Tongue (tissue), 2 donors: Measurements from ENCODE around the gene COMMD10. TPM values are rescaled to one million over a fixed set of nuclear protein-coding genes. Genes with fewer than 3 reads are reported as not detected.
"Not testable (repeated sequence)": the region's sequence is repeated elsewhere in the genome, so short reads cannot be mapped to it uniquely, and the experiment has no call there.

Source experiments
- DNase-seq: peaks from one replicate; pipeline ENCODE4 v3.0.0-alpha.2; 2015
- total RNA-seq: library from RNA; depleted of rRNA; stranded (reverse); fragments of >200 nt; gene quantifications from one replicate; pipeline ENCODE4 v1.2.3, GENCODE V29; 2014

The COMMD10 gene
- 47.9 TPM for total RNA-seq

DNA sequence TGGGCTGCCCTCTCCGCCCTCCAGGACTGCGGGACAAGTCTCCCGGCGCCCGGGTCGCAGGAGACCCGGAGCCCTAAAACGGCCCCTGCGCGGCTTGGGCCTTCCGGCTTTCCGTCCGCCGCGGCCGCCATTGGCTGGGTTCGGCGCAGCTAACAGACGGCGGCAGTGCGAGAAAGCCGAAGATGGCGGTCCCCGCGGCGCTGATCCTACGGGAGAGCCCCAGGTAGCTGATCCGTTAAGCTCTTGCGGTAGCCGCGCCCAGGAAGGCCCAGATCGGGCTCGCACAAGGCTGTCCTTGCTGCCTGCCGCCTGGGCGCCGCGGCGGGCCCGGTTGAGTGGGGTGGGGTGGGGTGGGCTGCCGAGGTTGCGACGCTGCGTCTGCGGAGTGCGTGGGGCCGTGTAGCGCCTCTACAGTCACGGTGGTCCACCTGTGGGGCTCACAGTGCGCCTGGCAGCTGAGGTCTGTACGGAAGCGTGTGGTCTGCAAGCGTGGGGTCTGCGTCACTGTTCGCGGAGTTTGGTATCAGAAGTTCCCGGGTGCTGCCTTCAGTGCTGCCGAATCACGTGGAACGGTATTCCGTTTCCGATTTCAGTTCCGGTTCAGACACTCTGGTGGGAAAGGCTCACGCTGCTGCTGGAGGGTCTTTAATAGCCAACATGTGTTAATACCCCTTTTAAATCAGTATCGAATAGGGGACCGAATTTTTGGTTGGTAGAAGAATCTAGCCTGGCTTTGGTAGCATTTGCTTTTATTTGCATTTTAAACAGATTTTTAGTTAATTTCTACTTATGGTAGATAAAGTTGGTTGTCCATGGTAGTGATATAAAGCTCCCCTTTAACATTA is at the start of gene COMMD10:
TSS of gene COMMD10 (plus strand) at position 155 of the 845 bp plus-strand sequence.
- peak; percentile 92 for DNase-seq

DNA sequence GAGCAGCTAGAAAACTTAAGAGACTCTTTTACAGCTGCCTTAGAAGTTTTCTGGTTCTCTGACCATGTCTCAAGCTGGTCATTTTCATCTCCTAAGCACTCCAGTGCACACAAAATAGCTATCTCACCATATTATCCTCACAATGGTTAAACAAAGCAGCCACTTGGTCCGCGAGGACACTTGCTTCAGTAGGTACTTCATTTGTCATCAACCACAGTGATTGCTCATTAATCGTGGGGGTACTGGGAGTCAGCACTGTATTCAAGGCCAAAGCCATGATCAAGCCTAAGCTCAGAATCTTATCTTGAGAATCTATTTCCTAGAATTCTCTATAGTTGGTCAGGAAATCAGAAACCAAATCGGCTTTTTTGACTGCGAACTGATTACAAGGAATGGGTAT is 49.7 kb upstream of the COMMD10 start:
- no peak for DNase-seq

DNA sequence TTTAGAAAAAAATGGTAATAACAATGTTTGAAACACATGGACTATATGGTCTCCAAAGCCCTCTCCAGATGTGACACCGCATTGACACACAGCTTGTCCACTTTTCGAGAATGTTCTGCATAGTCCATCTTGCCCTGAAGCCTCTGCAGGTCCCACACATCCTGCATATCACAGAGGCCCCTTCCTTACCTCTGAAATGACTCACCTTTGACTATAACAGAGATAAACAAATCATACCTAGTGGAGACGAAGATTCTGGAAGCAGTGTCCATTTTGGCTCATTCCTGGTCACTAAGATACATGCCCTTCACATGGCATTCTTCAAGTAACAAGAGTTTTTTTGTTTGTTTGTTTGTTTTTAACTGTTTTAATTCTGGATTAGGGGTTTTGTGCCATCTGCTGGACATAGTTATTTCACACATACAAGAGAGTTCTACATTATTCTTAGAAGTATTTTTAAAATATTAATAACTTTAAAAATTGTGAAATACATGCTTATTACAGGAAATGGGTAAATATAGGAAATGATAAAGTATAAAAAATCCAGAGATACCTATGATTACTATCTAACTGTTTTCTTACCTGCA is 47.5 kb upstream of the COMMD10 start:
- no peak for DNase-seq

DNA sequence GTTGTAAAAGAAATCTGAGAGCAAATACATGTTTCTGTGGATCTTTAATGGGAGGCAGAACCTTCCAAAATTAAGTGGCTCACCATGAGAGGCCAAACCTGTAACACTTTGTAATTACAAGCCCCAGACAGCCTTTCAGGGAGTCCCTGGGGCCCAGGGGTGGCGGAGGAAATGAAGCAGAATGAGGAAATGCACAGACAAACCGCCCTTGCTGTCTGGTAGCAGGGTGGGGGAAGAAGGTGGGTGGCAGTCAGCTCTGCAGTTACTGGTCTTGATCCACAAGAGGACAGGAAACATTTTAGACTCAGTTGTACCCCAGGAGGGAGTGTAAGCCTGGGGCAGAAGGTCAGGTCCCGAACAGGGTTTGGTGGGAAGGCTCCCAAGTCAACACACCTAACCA is 46.0 kb upstream of the COMMD10 start:
- DNase-seq: no peak

DNA sequence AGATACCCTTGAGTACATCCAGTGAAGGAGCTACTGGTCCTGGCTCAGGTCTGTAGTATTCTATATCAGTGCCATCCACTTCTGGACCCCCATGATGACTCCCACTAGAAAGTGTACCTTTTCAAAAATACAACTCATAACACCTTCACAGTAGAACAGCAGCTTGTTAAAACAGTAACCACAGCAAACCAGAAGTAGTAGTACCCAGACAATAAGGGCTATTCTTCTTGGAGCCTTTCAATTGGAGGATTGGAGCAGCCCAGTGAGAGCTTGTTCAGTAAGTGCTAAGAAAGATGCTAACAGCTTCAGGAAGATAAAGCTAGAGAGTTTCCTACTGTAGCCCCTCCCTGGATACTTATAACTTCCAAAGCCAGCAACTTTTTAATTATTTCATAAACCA is 42.5 kb upstream of the COMMD10 start:
- no peak for DNase-seq

DNA sequence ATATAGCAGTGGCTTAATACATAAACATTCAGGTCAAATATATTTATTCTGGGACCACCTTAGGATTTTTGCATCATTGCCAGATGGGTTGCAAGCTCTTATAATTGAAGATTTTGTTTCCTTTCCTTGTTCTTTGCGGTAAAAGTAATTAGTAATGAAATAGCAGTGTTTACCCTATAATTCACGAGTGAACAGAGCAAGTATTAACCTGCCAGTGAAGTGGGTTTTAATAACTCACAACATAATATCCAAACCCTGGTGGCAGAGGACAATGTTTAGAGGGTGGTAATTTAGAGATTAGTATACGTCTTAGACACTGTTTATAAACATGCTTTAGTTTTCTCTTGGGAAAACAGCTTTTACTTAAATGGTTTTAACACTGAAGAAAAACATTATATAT is 40.8 kb upstream of the COMMD10 start:
- no peak for DNase-seq

DNA sequence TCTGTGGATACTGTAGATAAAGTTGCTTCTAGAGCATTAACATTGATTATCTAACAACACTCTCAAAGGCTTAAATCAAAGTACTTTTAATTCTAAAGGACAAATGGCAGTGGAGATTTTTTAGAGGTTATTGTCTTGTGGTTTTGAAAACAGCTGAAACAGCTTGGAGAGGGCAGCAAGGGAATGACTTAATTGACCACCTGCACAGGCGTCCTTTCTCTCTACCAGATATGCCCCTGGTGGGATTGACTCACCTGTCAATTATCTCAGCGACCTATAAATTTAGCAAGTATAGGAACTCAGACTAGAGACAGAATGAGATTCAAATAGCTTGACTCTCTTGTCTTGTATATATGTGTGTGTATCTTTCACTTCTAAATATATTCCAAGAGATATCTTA is 39.0 kb upstream of the COMMD10 start:
- DNase-seq: no peak

DNA sequence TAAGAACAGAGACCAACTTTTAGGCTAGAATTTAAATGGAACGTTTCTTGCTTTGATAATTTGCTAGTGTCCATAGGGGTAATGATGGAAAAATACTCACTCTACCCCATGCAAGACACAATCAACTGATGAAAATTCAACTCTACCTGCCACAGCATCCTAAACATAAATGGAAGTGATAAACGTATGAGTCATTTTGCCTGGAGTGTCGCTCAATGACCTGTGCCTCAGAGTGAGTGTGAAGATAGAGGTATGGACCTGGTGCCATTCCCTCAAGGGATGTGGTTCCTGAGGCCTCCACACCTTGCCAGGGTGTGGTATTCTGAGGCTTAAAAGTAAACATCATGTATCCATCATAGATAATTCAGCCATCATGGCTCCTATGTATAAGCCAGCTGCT is 38.6 kb upstream of the COMMD10 start:
- no peak for DNase-seq

DNA sequence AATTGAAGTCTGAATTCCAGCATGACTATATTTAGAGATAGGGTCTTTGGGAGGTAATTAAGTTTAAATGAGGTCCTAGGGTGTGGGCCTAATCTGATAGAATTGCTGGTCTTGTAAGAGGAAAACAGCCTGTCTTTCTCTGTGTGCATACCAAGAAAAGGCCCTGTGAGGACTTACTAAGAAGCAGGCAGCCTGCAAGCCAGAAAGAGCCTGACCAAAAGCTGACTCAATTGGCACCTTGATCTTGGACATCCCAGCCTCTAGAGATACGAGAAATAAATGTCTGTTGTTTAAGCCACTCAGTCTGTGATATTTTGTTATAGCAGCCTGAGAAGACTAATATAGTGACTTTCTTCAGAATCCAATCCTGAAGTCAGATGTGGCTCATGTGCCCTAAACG is 38.0 kb upstream of the COMMD10 start:
- no peak for DNase-seq

DNA sequence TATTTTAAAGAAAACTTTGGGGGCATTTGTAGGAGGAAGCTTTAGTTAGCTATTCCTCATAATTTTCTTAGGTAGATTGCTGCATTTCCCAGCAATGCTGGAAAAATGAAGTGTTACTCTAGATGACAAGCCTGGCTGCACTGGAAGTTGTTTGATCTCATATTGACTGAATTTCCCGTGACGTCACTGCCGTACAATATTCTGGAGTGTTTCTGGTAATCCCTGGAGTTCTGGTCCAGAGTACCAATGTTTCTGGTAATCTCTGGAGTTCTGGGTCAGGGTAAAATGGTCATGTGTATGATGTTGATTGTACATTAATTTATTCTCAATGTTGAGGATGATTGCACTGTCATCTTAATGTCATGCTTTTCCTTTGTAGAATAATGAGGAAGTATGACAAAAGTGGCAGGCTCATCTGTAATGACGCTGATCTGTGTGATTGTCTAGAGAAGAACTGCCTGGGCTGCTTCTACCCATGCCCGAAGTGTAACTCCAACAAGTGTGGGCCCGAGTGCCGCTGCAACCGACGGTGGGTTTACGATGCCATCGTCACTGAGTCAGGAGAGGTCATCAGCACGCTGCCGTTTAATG is 26.4 kb upstream of the COMMD10 start:
- DNase-seq: no peak

DNA sequence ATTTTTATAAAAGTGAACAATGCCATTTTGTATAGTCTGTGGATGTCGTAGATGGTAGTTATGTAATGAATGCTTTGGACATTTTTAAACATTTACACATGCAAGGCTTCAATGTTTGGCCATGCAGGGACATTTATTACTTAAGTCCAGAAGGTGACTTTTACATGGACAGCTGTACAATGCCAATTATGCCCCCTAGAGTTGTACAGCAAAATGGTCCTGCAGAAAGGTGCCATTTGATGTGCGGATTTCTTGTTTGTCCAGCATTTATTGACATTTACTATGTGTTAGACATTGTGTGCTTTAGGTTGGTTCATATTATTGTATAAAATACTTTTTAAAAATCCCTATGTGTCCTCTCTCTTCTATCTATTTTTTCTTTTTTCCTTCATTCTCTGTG is 22.5 kb upstream of the COMMD10 start:
- DNase-seq: no peak

DNA sequence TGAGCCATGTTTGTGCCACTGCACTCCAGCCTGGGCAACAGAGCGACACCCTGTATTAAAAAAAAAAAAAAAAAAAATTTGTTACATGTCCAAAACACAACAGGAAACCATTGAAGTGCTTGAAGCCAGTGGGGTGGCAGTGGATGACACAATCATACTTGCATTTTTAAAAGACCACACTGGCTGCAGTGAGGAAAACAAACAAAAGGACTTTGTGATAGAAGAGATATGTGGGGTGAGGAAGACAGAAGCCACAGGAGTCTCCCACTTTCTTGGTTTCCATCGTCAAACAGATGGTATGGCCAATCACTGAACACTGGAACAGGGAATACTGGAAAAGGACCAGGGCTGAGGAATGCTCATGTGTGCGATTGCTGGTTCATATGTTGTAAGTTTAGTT is 20.9 kb upstream of the COMMD10 start:
- no peak for DNase-seq

DNA sequence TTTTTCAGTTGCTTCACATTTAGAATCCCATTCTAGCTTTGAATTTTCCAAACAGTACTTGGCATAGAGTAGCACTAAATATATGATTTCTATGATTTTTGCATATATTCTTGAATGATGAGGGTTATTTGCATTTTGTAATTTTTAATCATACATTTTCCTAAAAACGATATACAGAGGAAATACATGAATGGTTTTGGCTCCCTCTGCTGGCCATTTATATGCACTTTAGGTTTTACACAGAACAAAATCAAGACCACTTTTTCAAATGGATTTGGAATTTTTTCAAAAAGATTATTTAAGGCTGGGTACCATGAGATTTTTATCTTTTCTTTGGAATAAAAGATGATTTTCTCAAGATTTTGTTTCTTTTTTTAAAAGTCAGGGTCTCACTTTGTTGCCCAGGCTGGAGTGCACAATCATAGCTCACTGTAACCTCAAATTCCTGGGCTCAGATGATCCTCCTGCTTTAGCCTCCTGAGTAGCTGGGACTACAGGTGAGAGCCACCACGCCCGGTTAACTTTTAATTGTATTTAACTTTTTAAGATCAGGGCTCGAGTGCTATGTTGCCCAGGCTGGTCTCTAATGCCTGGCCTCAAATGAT is 16.7 kb upstream of the COMMD10 start:
- DNase-seq: peak; percentile 87

DNA sequence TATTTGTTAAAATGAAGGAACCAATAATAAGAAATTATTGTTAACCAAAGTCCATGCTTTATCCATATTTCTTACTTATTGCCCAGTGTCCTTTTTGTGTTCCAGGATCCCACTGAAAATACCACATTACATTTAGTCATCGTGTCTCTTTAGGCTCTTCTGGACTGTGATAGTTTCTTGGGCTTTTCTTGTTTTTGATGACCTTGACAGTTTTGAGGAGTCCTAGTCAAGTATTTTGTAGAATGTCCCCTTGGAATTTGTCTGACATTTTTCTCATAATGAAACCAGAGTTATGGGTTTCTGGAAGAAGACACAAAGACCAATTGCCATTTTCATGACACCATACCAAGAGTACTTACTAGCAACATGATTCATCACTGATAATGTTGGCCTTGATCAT is 13.6 kb upstream of the COMMD10 start:
- no peak for DNase-seq

DNA sequence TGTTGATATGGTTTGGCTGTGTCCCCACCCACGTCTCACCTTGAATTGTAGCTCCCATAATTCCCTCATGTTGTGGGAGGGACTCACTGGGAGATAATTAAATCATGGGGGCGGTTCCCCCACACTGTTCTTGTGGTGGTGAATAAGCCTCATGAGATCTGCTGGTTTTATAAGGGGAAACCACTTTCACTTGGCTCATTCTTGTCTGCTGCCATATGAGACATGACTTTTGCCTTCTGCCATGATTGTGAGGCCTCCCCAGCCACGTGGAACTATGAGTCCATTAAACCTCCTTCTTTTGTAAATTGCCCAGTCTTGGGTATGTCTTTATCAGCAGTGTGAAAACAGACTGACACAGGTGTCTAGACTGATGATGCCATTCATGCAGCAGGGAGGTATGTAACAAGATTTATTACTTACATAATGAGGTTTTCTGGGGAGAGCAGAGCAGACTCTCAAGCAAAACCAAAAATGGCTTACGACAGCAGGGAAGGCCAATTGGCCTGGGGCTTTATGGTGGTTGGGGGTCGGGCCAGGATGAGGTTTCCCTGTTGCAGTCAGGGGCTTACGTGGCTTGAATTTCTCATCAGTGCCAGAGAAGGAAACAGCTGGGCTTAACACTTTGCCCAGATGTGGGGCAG is 9.5 kb upstream of the COMMD10 start:
- no peak for DNase-seq

DNA sequence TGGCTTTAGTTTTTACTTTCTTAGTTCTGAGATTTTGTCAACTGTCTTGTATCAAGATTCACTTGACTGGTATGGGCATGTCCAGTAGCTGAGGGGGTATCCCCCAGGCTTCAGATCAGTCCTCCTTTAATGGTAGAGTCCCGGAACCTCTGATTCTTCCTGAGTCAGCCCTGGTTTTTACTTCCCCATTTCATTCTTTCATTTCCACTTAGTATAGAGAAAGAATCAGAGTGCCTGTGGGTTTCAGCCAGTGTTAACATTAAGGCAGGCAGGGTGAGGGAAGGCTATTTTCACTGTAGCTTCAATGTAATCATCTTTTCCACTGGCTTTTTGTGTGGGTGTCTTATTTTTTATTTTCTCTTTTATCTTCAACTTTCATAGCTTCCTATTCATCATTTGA is 8.3 kb upstream of the COMMD10 start:
- no peak for DNase-seq

DNA sequence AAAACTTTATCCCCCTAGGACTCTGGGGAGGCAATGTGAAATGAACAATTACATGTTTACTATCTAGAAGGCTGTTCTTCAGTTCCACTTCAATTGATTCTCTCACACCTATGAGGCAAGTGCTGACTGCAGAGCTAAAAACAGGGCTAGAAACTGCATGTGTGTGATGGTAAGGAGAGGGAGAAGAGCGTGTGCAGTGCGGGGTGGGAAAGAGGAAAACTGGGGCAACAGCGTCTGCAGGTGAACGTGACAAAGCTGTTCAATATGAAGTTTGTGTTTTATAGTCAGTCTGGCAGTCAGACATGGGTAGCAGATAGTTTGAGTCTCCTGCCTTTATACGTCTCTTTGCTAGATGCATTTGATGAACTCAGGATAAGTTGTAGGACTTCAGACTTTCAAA is 6.6 kb upstream of the COMMD10 start:
- no peak for DNase-seq

DNA sequence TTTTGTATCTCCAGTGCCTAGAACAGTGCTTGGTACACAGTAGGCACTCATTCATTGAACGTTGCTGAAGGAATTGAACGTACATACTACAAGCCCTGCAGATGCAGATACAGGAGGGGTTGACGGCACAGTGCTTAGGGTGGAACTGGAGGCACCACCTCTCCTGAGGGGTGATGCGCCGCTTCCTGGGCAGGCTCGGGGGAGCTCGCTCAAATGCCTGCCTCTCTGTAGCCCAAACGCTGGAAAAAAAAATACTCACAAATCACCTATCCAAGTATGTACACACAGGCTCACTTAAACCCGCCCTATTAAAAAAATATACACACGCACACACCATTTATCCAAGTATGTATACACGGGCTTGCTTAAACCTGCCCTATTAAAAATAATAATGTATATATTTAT is 536 bp upstream of the COMMD10 start:
- peak; percentile 43 for DNase-seq

DNA sequence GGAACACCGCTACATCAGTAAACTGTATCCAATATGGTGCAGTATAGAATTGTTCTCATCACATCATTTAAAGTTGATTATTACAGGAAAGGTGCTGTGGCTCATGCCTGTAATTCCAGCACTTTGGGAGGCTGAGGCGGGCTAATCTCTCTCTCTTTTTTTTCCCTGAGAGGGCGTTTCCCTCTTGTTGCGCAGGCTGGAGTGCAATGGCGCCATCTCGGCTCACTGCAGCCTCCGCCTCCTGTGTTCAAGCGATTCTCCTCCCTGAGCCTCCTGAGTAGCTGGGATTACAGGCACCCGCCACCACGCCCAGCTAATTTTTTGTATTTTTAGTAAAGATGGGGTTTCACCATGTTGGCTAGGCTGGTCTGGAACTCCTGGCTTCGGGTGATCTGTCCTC is 1.5 kb downstream of the COMMD10 start:
- DNase-seq: not testable (repeated sequence)

DNA sequence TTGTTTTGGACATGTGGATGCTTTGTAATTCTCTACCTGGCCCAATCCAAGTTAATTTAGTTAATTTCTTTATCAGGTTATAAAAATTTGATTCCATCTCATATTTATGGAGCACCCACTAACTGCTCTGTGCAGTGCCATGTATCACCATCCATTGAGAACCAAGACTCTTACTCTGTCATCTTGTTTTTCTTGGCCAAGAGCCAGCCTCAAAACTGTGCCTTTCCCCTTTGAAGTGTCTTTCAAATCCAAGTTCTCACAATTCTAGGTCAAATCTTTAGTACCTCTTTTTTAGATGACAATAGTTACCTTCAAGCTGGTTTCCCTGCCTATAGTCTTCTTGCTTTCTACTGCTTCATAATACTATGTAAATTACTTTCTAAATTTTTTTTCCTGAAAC is 3.2 kb downstream of the COMMD10 start:
- no peak for DNase-seq

DNA sequence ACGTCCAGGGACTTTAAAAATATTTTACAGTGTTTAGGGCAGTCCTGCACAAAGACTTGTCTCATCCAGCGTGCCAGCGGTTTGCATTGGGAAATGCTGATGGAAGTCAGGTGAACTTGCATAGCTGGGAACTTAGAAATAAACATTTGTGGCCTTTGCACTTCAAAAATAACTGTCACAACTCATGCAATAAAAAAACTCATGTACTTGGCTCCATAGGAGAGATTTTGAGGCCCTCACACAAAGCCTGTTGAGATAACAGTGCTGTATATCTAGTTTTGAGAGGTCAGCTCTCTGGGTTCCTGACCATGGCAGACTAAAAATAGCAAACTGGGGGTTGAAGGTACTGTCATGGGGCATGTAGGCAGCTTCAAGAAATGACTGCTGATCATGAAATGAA is 5.5 kb downstream of the COMMD10 start:
- no peak for DNase-seq

DNA sequence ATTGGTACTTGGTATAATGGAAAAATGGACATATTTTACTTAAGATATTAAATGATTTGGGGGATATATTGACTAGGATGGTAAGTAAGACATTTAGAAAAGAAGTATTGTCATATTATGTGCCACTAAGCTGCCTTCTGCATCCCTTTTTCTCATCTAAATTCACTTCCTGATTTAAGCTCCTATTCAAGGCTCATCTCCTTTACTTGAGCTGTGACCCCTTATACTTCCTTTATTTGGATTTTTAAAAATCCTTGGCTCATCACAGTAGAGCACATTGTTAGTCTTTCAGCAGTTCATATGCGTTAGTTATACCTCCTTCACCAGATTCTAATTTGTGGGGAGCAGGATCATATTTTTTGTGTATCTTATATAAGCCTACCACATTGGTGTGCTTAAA is 6.6 kb downstream of the COMMD10 start:
- DNase-seq: no peak

DNA sequence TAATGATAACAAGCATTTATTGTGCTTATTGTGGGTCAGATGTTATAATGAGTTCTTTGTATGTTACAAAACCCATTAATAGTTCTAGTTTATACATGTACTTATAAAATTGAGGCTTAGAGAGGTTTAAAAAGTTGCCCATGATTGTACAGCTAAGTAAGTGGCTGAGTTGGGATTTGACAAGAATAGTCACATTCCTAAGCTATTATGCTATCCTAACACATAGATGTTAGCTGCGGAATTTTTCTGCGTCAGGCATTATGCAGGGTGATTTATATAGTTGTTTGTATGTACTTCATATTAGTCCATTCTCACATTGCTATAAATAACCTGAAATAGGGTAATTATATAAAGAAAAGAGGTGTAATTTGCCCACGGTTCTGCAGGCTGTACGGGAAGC is 12.5 kb downstream of the COMMD10 start:
- no peak for DNase-seq
